Heart left ventricle (tissue), 16 donors: ENCODE data around the gene TMEM135. TPM values are rescaled to one million over a fixed set of nuclear protein-coding genes. Genes with fewer than 3 reads are reported as not detected.
A peak's percentile ranks its signal among the peaks of the same experiment; 100 is the strongest.
"Not testable (repeated sequence)": the region's sequence is repeated elsewhere in the genome, so short reads cannot be mapped to it uniquely, and the experiment has no call there.

ENCODE experiments used
- ATAC-seq, 4 donors: fragments of 200-7000 bp; cut with Tn5 transposase; one replicate each; pipeline ENCODE4 v1.9.1; 2020 to 2022; ENCODE audit warnings: moderate library complexity in 4 of 4, mild to moderate bottlenecking in 3 of 4, moderate number of reproducible peaks in 1 of 4
- DNase-seq, 5 donors: peaks; one replicate each; pipeline ENCODE4 v3.0.0-alpha.2; 2020
- H3K27ac ChIP-seq, 12 donors: fragments of 200-600 bp; sonication (generic) in 4 of 12; one replicate each; pipeline versions ENCODE4 v1.5.0 to v1.8.0; 2016 to 2022; ENCODE audit warnings: mild to moderate bottlenecking in 2 of 12
- H3K27me3 ChIP-seq, 9 donors: fragments of 200-600 bp; sonication (generic) in 2 of 9; one replicate each; pipeline versions ENCODE4 v1.5.1 to v1.8.0; 2016 to 2022; ENCODE audit warnings: mild to moderate bottlenecking in 3 of 9
- H3K36me3 ChIP-seq, 9 donors: fragments of 200-600 bp; sonication (generic) in 2 of 9; one replicate each; pipeline versions ENCODE4 v1.5.0 to v1.8.0; 2018 to 2022; ENCODE audit warnings: mild to moderate bottlenecking in 2 of 9
- H3K4me1 ChIP-seq, 12 donors: fragments of 200-600 bp; sonication (generic) in 4 of 12; one replicate each; pipeline versions ENCODE4 v1.5.0 to v1.8.0; 2016 to 2022; ENCODE audit warnings: mild to moderate bottlenecking in 3 of 12
- H3K4me3 ChIP-seq, 12 donors: fragments of 200-600 bp; sonication (generic) in 4 of 12; one replicate each; pipeline versions ENCODE4 v1.5.0 to v1.8.0; 2017 to 2022; ENCODE audit warnings: mild to moderate bottlenecking in 9 of 12, moderate library complexity in 4 of 12
- H3K9me3 ChIP-seq, 12 donors: fragments of 200-600 bp; sonication (generic) in 4 of 12; one replicate each; pipeline versions ENCODE4 v1.5.0 to v1.8.0; 2016 to 2022; ENCODE audit warnings: mild to moderate bottlenecking in 1 of 12
- POLR2A ChIP-seq, 2 donors: fragments of 450-650 bp; IDR thresholded peaks; one replicate each; pipeline ENCODE4 v1.6.1; 2017; ENCODE audit warnings: antibody characterized with exemption in 2 of 2, mild to moderate bottlenecking in 2 of 2, moderate library complexity in 2 of 2
- WGBS, 4 donors: extraction: QIAGEN DNeasy Blood & Tissue Kit in 2 of 4; methylation state at CpG; one replicate each; pipeline versions ENCODE4 v1.1.5 to v1.1.7; 2013 to 2018; 5-methylcytosine and 5-hydroxymethylcytosine counted together
- intact Hi-C, 10 donors: fragments of 100-400 bp; cut with DNase I; formaldehyde crosslinking; loops; one replicate each; pipeline versions ENCODE4 v1.11.1 to v1.14.2; 2022
- polyA plus RNA-seq, 2 donors: library from polyadenylated mRNA; stranded (reverse); fragments of 200-250 nt; gene quantifications; one replicate each; pipeline ENCODE4 v1.2.3, GENCODE V29; 2013
- total RNA-seq, 9 donors: library from RNA; depleted of rRNA in 2 of 9; stranded (reverse); fragments of >200 nt in 2 of 9; fragmentation: NEBNext Ultra II Directional in 3 of 9; extraction: Animal tissue kit (Norgen Biotek cat#: 25700) in 3 of 9; gene quantifications; one replicate each; pipeline versions ENCODE4 v1.1.0 to v1.2.4, GENCODE V29; 2016 to 2023
- TF ChIP-seq, protein P1 (sequence below), 12 donors: fragments of 200-600 bp; sonication (generic) in 4 of 12; IDR thresholded peaks; one replicate each; pipeline versions ENCODE4 v1.5.0 to v1.8.0; 2018 to 2022; ENCODE audit warnings: antibody characterized with exemption in 12 of 12, mild to moderate bottlenecking in 5 of 12
- donor health status: ischemic (EF 13 %, LVEDD 7.1; RV severe dilation, severe dysfunction).
- donor health status: healthy with polysubstance abuse.
- donor health status: DM: no; HTN: yes; CAD: no.
- donor health status: DM: no; HTN: no; CAD: no.
- donor health status: ischemic (EF 25% LVEDD 6.9; RV normal size, moderate dysfunction).
- donor health status: ischemic (EF 25% LVEDD 5.7; RV mildly dilated, moderate dysfunction).
- donor health status: healthy.
- donor health status: DM: yes; HTN: yes; CAD: no.
- donor health status: ischemic (EF 35%, LVEDD 5.7; RV mildly dilated, moderate dysfunction).
- donor health status: nonischemic (EF 11% LVEDD 7.7; RV severe dilation, severe dysfunction).
- donor health status: DM: yes; HTN: yes; CAD: no.
- donor health status: PGD.
- donor health status: ischemic (EF 29% LVEDD 5.4; RV normal size, mild dysfunction).
- donor health status: nonischemic (EF 23%, LVEDD 6.1; RV moderate dilation, normal function).

TMEM135 gene
- total and polyA plus RNA-seq, 11 donors, result 3.9 to 22.7 (median 14.7) TPM

DNA sequence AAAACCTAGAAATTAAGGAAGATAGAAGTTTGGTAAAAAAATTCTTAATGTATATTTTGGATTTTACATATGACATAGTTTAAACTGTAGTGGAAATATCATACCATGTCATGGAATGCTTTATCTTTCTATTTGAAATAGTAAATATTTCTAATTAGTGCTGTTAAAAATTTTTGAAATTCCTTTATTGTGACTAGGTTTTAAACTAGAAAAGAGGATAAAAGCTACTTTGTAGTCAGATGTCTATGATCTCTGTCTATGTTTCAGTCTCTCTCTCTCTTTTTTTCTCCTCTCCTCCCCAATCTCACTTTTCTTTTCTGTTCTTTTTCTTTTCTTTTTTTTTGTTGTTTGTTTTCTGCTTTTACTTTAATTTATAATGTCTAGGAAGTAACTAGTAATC, 226.2 kb downstream of the TMEM135 start:
- TF ChIP-seq, protein P1, sequence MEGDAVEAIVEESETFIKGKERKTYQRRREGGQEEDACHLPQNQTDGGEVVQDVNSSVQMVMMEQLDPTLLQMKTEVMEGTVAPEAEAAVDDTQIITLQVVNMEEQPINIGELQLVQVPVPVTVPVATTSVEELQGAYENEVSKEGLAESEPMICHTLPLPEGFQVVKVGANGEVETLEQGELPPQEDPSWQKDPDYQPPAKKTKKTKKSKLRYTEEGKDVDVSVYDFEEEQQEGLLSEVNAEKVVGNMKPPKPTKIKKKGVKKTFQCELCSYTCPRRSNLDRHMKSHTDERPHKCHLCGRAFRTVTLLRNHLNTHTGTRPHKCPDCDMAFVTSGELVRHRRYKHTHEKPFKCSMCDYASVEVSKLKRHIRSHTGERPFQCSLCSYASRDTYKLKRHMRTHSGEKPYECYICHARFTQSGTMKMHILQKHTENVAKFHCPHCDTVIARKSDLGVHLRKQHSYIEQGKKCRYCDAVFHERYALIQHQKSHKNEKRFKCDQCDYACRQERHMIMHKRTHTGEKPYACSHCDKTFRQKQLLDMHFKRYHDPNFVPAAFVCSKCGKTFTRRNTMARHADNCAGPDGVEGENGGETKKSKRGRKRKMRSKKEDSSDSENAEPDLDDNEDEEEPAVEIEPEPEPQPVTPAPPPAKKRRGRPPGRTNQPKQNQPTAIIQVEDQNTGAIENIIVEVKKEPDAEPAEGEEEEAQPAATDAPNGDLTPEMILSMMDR (IDR thresholded peaks at IDR 0.05), result no peak
- no peak for TF ChIP-seq POLR2A (IDR thresholded peaks at IDR 0.05)
- Histone ChIP-seq H3K9me3 (no peaks in the 10 kb centered on the region), H3K27ac (peak overlapping the region in 1 of 12 donors; percentile 10), H3K36me3 (no peaks in the 10 kb centered on the region), H3K4me1 (peaks cover 0 to 34% (median 10%) of the 10 kb centered on the region in 12 donors), H3K27me3 (no peaks in the 10 kb centered on the region), H3K4me3 (no peak overlapping the region)
- ATAC-seq, result no peak
- no peak for DNase-seq
- intact Hi-C loops, result loop anchor here in 1 of 10 donors (10.0 kb wide), 1 partner anchor 149 kb away; no protein-coding TSS in a partner anchor

DNA sequence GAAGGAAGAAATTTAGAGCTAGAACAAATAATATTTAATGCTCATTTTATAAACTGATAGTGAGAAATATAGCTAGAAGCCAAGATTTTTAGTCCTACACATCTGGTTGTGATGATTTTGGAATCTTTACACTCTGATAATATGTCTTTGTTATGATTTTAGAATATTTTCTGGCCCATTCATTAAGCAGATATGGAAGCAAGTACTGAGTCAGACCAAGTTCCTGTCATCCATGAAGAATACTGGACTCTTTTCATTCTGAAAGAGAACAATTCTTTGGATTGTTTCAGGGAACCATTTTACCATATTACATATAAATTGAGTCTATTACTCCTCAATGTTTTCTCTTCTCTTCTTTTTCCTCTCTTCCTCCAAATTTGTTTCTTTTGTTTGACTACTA, 227.4 kb downstream of the TMEM135 start:
- H3K9me3 ChIP-seq, result no peaks in the 10 kb centered on the region
- no peaks in the 10 kb centered on the region for H3K27me3 ChIP-seq
- TF ChIP-seq POLR2A (IDR thresholded peaks at IDR 0.05), result no peak
- TF ChIP-seq, protein P1 (IDR thresholded peaks at IDR 0.05), result no peak
- no peak overlapping the region for H3K4me3 ChIP-seq
- H3K4me1 ChIP-seq, result peaks cover 0 to 24% (median 7%) of the 10 kb centered on the region in 12 donors
- ATAC-seq (no peak), DNase-seq (no peak)
- intact Hi-C loops, result loop anchor here in 1 of 10 donors (10.0 kb wide), 1 partner anchor 150 kb away; no protein-coding TSS in a partner anchor
- H3K27ac ChIP-seq, result peak overlapping the region in 1 of 12 donors; percentile 10
- H3K36me3 ChIP-seq, result no peaks in the 10 kb centered on the region

DNA sequence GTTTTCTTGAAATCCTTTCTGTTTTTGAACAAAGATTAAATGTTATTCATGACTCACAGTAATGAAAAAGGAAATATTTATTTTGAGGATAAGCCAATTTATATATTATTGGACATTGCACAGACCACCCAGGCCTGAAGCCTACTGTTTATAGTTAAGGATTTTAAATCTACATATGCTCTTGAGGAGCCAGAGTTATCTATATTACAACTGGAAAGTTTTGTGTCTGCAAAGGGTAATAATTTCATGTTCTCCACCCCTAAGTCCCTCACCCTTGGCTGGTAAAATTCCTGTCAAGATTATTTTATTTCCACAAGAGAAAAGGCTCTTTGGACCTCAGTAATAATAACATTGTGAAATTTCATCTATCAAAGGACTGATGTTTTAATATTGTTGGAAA, 228.2 kb downstream of the TMEM135 start:
- Histone ChIP-seq H3K4me3 (no peak overlapping the region), H3K27ac (peak overlapping the region in 1 of 12 donors; percentile 10), H3K27me3 (no peaks in the 10 kb centered on the region), H3K9me3 (no peaks in the 10 kb centered on the region), H3K4me1 (peaks cover 0 to 16% (median 1%) of the 10 kb centered on the region in 12 donors), H3K36me3 (no peaks in the 10 kb centered on the region)
- intact Hi-C loops, result loop anchor here in 1 of 10 donors (10.0 kb wide), 1 partner anchor 151 kb away; no protein-coding TSS in a partner anchor
- ATAC-seq (no peak), DNase-seq (no peak)
- TF ChIP-seq, protein P1 (IDR thresholded peaks at IDR 0.05), result no peak
- TF ChIP-seq POLR2A (IDR thresholded peaks at IDR 0.05), result no peak

DNA sequence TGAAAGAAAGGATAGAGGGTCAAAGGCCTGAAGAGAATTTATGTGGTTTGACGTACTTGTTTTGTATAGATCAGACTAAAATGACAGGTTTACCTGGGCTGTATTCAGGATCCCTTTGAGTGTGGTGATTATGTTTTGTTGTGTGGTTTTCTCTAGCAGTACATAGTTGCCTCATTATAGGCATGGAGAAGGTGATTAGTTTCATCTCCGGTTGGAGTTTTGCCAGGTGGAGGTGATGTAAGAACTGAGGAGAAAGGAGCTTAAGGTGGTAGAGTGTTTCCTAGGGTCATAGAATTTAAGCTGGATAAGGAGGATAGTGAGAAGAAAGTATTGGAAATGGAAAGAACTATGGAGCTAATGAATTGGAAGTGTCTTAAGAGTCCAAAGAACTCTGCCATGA, 229.0 kb downstream of the TMEM135 start:
- Histone ChIP-seq H3K27me3 (no peaks in the 10 kb centered on the region), H3K9me3 (no peaks in the 10 kb centered on the region), H3K4me1 (peaks cover 0 to 9% (median 0%) of the 10 kb centered on the region in 12 donors), H3K4me3 (no peak overlapping the region), H3K27ac (peak overlapping the region in 1 of 12 donors; percentile 1), H3K36me3 (no peaks in the 10 kb centered on the region)
- intact Hi-C loops, result loop anchor here in 1 of 10 donors (10.0 kb wide), 1 partner anchor 152 kb away; no protein-coding TSS in a partner anchor
- no peak for DNase-seq
- TF ChIP-seq, protein P1 (IDR thresholded peaks at IDR 0.05), result no peak
- TF ChIP-seq POLR2A (IDR thresholded peaks at IDR 0.05), result no peak
- no peak for ATAC-seq
- whole genome bisulfite sequencing, 4 donors, result 71 to 96% (median 85%) methylated on average over 2 of the region's 2 CpGs

DNA sequence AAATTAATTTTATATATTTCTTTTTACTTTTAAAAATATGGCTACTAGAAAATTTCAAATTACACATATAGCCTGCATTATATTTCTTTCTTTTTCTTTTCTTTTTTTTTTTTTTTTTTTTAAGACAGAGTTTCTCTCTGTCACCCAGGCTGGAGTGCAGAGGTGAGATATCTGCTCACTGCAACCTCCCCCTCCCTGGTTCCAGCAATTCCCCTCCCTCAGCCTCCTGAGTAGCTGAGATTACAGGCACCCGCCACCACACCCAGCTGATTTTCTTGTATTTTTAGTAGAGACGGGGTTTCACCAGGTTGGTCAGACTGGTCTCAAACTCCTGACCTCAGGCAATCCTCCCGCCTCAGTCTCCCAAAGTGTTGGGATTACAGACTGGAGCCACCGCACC, 234.2 kb downstream of the TMEM135 start:
- WGBS, 4 donors, result 96 to 98% (median 97%) methylated on average over 4 of the region's 4 CpGs
- not testable (repeated sequence) for H3K4me1 ChIP-seq, H3K27ac ChIP-seq

More for the DNA sequence above, 234.2 kb downstream of the TMEM135 start:
- not testable (repeated sequence) for H3K4me3 ChIP-seq, ATAC-seq, H3K36me3 ChIP-seq, H3K9me3 ChIP-seq, H3K27me3 ChIP-seq, DNase-seq
- intact Hi-C loops, result loop anchor here in 1 of 10 donors (10.0 kb wide), 1 partner anchor 177 kb away; no protein-coding TSS in a partner anchor
